Keratinocyte (primary cell): ENCODE measurements around the gene TEX53. TPM values are rescaled to one million over a fixed set of nuclear protein-coding genes. Genes with fewer than 3 reads are reported as not detected.

ENCODE experiments used
- DNase-seq: peaks from one replicate; pipeline ENCODE4 v3.0.0-alpha.2; 2011; ENCODE audit warnings: low read depth, missing footprints, low spot score
- FAIRE-seq: peaks from 2 replicates; lab custom pipeline; 2011; peaks lifted over from hg19 to GRCh38; lab: Jason Lieb, UNC
- H2AFZ ChIP-seq: 2 replicates; pipeline ENCODE4 v1.6.0; 2012; ENCODE audit warnings: low read length, control low read depth, inconsistent platforms; ENCODE audit not compliant: control insufficient read depth
- H3K27ac ChIP-seq: 2 replicates; pipeline ENCODE4 v1.5.1; 2011; ENCODE audit warnings: low read length; ENCODE audit not compliant: control insufficient read depth, insufficient read depth
- H3K27me3 ChIP-seq: 3 replicates; pipeline ENCODE4 v1.6.0; 2011; ENCODE audit warnings: low read length; ENCODE audit not compliant: control insufficient read depth, insufficient read depth; ENCODE audit errors: extremely low read depth
- H3K36me3 ChIP-seq, 2 experiments: 2 replicates in 1 of 2; 3 replicates in 1 of 2; pipeline ENCODE4 v1.5.1; 2011; ENCODE audit warnings: low read length in 2 of 2, mild to moderate bottlenecking in 1 of 2; ENCODE audit not compliant: control insufficient read depth in 2 of 2, insufficient read depth in 2 of 2; ENCODE audit errors: extremely low read depth in 1 of 2
- H3K4me1 ChIP-seq: 3 replicates; pipeline ENCODE4 v1.5.1; 2011; ENCODE audit warnings: low read length; ENCODE audit not compliant: control insufficient read depth, insufficient read depth; ENCODE audit errors: extremely low read depth
- H3K4me2 ChIP-seq: 3 replicates; pipeline ENCODE4 v1.6.0; 2011; ENCODE audit warnings: low read depth, low read length; ENCODE audit not compliant: control insufficient read depth, insufficient read depth; ENCODE audit errors: extremely low read depth
- H3K4me3 ChIP-seq, 3 experiments: fragments of 200-600 bp in 1 of 3; sonication (generic) in 1 of 3; 2 replicates in 2 of 3; 3 replicates in 1 of 3; pipeline ENCODE4 v1.5.1; 2011 to 2016; ENCODE audit warnings: low read length in 3 of 3, mild to moderate bottlenecking in 3 of 3, control low read depth in 2 of 3, inconsistent platforms in 1 of 3, low read depth in 1 of 3, mixed read lengths in 1 of 3, mixed run types in 1 of 3, moderate library complexity in 1 of 3; ENCODE audit not compliant: control insufficient read depth in 2 of 3, insufficient read depth in 2 of 3; ENCODE audit errors: extremely low read depth in 1 of 3
- H3K79me2 ChIP-seq: 2 replicates; pipeline ENCODE4 v1.6.0; 2012; ENCODE audit warnings: low read length; ENCODE audit not compliant: control insufficient read depth, insufficient read depth
- H3K9ac ChIP-seq: 3 replicates; pipeline ENCODE4 v1.6.0; 2011; ENCODE audit warnings: low read length; ENCODE audit not compliant: control insufficient read depth, insufficient read depth; ENCODE audit errors: extremely low read depth
- H3K9me1 ChIP-seq: 3 replicates; pipeline ENCODE4 v1.6.0; 2011; ENCODE audit warnings: low read length; ENCODE audit not compliant: control insufficient read depth, insufficient read depth; ENCODE audit errors: extremely low read depth
- H3K9me3 ChIP-seq: 2 replicates; pipeline ENCODE4 v1.5.1; 2012; ENCODE audit warnings: low read depth, low read length; ENCODE audit not compliant: control insufficient read depth
- H4K20me1 ChIP-seq: 3 replicates; pipeline ENCODE4 v1.6.0; 2011; ENCODE audit warnings: low read length; ENCODE audit not compliant: control insufficient read depth, insufficient read depth; ENCODE audit errors: extremely low read depth
- CTCF ChIP-seq, 3 experiments: IDR thresholded peaks in 1 of 3; conservative IDR thresholded peaks in 1 of 3; optimal IDR thresholded peaks in 1 of 3; 2 replicates in 2 of 3; 3 replicates in 1 of 3; pipeline versions ENCODE3 to v1.5.1; 2011; ENCODE audit warnings: low read length in 3 of 3, mild to moderate bottlenecking in 3 of 3, moderate library complexity in 2 of 3, control low read depth in 1 of 3, inconsistent platforms in 1 of 3; ENCODE audit not compliant: insufficient read depth in 2 of 3; ENCODE audit errors: extremely low read depth in 1 of 3
- EZH2 ChIP-seq: IDR thresholded peaks from one replicate; pipeline ENCODE4 v1.6.1; 2012; ENCODE audit warnings: inconsistent platforms, mild to moderate bottlenecking, low read length, moderate library complexity
- dilution Hi-C: fragments of 300-500 bp; cut with MboI; formaldehyde crosslinking; loops from one replicate; pipeline ENCODE4 v1.7.0; 2020; ENCODE audit warnings: low sequenced_read_pairs; ENCODE audit not compliant: extremely low pct_ligation_motif_present
- polyA plus RNA-seq, 5 experiments: library from polyadenylated mRNA; depleted of rRNA in 3 of 5; stranded (reverse) in 3 of 5; stranded (forward) in 1 of 5; unstranded in 1 of 5; fragments of >200 nt; gene quantifications; 1 replicate in 1 of 5; 2 replicates in 3 of 5; 3 replicates in 1 of 5; pipeline versions ENCODE4 v1.2.1 to v1.2.3, GENCODE V29; 2011 to 2012; ENCODE audit warnings: missing spikeins in 2 of 5, low read depth in 1 of 5, low replicate concordance in 1 of 5

The TEX53 gene
- polyA plus RNA-seq, 1 donor (not counting 4 experiments of a cell fraction or from before 2014, with no cell fraction given), result not detected

DNA sequence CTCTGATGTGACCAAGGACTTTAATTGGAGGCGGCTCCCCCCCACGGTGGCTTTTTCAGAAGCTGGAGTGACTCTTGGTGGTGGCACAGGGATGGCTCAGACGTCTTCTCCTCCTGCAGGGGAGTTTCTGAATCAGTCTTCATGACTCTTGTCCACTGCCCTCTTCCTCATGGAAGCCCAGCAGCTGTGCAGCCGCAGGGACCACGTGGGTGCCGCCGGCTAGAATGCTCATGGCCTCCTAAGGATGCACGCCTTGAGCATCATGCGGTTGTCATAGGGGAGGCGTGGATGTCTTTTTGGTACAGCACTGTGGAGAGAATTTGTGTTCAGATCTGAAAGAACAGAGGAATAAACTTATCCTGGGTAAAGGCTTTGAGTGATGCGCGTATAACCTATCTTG is 1.3 kb downstream of the TEX53 start:
- Histone ChIP-seq H3K9me1 (no peaks in the 10 kb centered on the region), H4K20me1 (no peaks in the 10 kb centered on the region), H3K27ac (no peak overlapping the region), H3K9ac (no peak overlapping the region), H2AFZ (no peak overlapping the region), H3K4me1 (peaks cover 15% of the 10 kb centered on the region), H3K9me3 (no peaks in the 10 kb centered on the region), H3K79me2 (no peaks in the 10 kb centered on the region), H3K4me2 (no peak overlapping the region), H3K27me3 (no peaks in the 10 kb centered on the region), H3K36me3 (no peaks in the 10 kb centered on the region), H3K4me3 (no peak overlapping the region)
- TF ChIP-seq EZH2 (no peak), CTCF (optimal IDR thresholded peaks at IDR 0.05 in 1 of 3, IDR thresholded peaks at IDR 0.05 in 1 of 3, conservative IDR thresholded peaks at IDR 0.05 in 1 of 3; ENCODE audit: extremely low read depth in 1 of 3, insufficient read depth in 2 of 3, low read length in 3 of 3) (no peak)
- FAIRE-seq, result no peak
- dilution Hi-C loops, result no loop called here
- no peak for DNase-seq

DNA sequence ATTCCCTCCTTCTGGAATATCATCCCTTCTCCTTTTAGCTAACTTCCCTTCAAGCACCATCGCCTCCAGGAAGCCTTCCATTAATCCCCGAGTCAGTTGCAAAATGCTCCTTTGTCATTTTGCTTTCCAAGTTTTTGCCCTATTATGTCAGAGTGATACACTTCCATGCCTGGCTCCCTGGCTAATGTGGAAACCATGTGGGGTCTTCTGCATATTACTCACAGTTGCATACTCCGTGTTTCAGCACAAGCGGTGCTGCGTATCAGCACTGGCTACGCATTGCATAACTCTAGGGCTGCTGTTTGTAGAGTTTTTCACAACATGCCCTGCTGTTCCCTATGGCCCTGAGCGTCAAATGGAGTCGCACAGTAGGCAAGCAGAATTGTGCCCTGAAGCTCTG is 1.9 kb downstream of the TEX53 start:
- H3K27ac ChIP-seq, result no peak overlapping the region
- DNase-seq (no peak), FAIRE-seq (no peak)
- H3K79me2 ChIP-seq, result no peaks in the 10 kb centered on the region
- H3K4me2 ChIP-seq, result no peak overlapping the region
- peaks cover 10% of the 10 kb centered on the region for H3K4me1 ChIP-seq
- H3K9me1 ChIP-seq, result no peaks in the 10 kb centered on the region
- dilution Hi-C loops, result no loop called here
- H3K9ac ChIP-seq, result no peak overlapping the region
- H2AFZ ChIP-seq, result no peak overlapping the region
- no peaks in the 10 kb centered on the region for H4K20me1 ChIP-seq
- TF ChIP-seq EZH2, result no peak
- TF ChIP-seq CTCF (optimal IDR thresholded peaks at IDR 0.05 in 1 of 3, IDR thresholded peaks at IDR 0.05 in 1 of 3, conservative IDR thresholded peaks at IDR 0.05 in 1 of 3; ENCODE audit: extremely low read depth in 1 of 3, insufficient read depth in 2 of 3, low read length in 3 of 3), result no peak
- no peak overlapping the region for H3K4me3 ChIP-seq
- no peaks in the 10 kb centered on the region for H3K36me3 ChIP-seq
- H3K9me3 ChIP-seq, result no peaks in the 10 kb centered on the region
- no peaks in the 10 kb centered on the region for H3K27me3 ChIP-seq
